ENCODE data around the gene CELSR2. TPM values are rescaled to one million over a fixed set of nuclear protein-coding genes. Genes with fewer than 3 reads are reported as not detected.
A peak's percentile ranks its signal among the peaks of the same experiment; 100 is the strongest.

CELSR2 gene
- total and polyA plus RNA-seq, 4 donors = 1.4 to 7.9 (median 5.1) TPM

DNA sequence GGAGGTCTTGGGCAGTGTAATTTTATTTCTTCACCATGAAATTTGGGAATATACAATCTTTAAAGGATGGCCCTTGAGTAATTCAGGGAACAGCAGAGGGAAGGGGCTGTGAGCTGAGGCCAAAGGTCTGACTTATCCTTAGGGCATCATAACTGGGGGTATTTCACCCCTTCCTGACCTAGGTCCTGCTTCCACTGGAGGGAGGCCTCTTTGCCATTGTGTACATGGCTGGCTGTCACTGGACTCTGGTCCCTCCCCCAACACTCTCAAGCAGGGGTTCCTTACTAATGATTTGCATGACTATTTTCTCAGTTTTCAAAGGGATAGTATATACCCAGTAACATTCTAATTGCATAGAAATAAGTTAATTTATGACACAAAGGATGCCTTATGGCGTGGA is 40.8 kb downstream of the CELSR2 start:
- Histone ChIP-seq H3K9me3 (ENCODE audit: control insufficient read depth in 4 of 4, insufficient read depth in 3 of 4, low read length in 3 of 4) (no peaks in the 10 kb centered on the region), H3K27ac (ENCODE audit: low read depth in 1 of 2, low read length in 1 of 2) (no peak overlapping the region), H3K4me1 (ENCODE audit: control insufficient read depth in 5 of 5, insufficient read depth in 5 of 5, low read length in 5 of 5) (peaks cover 0 to 10% (median 2%) of the 10 kb centered on the region in 5 donors), H3K9ac (ENCODE audit: insufficient read depth in 1 of 2, low read length in 2 of 2) (no peak overlapping the region), H3K4me3 (no peak overlapping the region), H3K27me3 (ENCODE audit: control insufficient read depth in 3 of 3, insufficient read depth in 3 of 3, low read length in 2 of 3) (no peaks in the 10 kb centered on the region), H3K36me3 (ENCODE audit: control insufficient read depth in 4 of 4, insufficient read depth in 4 of 4, low read length in 4 of 4) (no peaks in the 10 kb centered on the region)
- 96 to 100% methylated on average over 1 of the region's 1 CpG for WGBS, 2 donors
- DNase-seq (no peak), ATAC-seq (ENCODE audit: insufficient read depth, low FRiP score) (no peak)
- TF ChIP-seq, protein P1, sequence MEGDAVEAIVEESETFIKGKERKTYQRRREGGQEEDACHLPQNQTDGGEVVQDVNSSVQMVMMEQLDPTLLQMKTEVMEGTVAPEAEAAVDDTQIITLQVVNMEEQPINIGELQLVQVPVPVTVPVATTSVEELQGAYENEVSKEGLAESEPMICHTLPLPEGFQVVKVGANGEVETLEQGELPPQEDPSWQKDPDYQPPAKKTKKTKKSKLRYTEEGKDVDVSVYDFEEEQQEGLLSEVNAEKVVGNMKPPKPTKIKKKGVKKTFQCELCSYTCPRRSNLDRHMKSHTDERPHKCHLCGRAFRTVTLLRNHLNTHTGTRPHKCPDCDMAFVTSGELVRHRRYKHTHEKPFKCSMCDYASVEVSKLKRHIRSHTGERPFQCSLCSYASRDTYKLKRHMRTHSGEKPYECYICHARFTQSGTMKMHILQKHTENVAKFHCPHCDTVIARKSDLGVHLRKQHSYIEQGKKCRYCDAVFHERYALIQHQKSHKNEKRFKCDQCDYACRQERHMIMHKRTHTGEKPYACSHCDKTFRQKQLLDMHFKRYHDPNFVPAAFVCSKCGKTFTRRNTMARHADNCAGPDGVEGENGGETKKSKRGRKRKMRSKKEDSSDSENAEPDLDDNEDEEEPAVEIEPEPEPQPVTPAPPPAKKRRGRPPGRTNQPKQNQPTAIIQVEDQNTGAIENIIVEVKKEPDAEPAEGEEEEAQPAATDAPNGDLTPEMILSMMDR (IDR thresholded peaks at IDR 0.05; ENCODE audit: control extremely low read depth, extremely low read depth) = no peak

DNA sequence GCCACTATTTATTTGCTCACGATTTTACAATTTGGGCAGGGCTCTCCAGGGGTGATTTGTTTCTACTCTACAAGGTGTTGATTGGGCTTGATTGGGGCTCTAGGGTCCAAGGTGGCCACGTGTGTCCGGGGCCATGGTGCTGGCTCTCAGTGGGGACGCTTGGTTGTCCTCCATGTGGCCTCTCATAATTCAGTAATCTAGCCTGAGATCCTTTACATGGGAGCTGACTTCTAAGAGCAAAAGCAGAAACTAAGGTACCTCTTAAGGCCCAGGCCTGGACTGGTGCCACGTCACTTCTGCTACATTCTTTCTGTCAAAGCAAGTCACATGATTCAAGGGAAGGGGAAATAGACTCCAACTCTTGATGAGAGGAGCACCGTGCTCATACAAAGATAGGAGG is 41.7 kb downstream of the CELSR2 start:
- H3K4me3 ChIP-seq = no peak overlapping the region
- H3K9me3 ChIP-seq (ENCODE audit: control insufficient read depth in 4 of 4, insufficient read depth in 3 of 4, low read length in 3 of 4) = no peaks in the 10 kb centered on the region
- peaks cover 0 to 10% (median 2%) of the 10 kb centered on the region in 5 donors for H3K4me1 ChIP-seq (ENCODE audit: control insufficient read depth in 5 of 5, insufficient read depth in 5 of 5, low read length in 5 of 5)
- no peaks in the 10 kb centered on the region for H3K36me3 ChIP-seq (ENCODE audit: control insufficient read depth in 4 of 4, insufficient read depth in 4 of 4, low read length in 4 of 4)
- TF ChIP-seq, protein P1 (IDR thresholded peaks at IDR 0.05; ENCODE audit: control extremely low read depth, extremely low read depth) = no peak
- DNase-seq (peak; percentile 39 to 71 (median 44)), ATAC-seq (ENCODE audit: insufficient read depth, low FRiP score) (no peak)
- H3K9ac ChIP-seq (ENCODE audit: insufficient read depth in 1 of 2, low read length in 2 of 2) = no peak overlapping the region
- H3K27me3 ChIP-seq (ENCODE audit: control insufficient read depth in 3 of 3, insufficient read depth in 3 of 3, low read length in 2 of 3) = no peaks in the 10 kb centered on the region
- peak overlapping the region in 1 of 2 donors; percentile 42 for H3K27ac ChIP-seq (ENCODE audit: low read depth in 1 of 2, low read length in 1 of 2)
- 55 to 59% methylated on average over 6 of the region's 6 CpGs for WGBS, 2 donors

DNA sequence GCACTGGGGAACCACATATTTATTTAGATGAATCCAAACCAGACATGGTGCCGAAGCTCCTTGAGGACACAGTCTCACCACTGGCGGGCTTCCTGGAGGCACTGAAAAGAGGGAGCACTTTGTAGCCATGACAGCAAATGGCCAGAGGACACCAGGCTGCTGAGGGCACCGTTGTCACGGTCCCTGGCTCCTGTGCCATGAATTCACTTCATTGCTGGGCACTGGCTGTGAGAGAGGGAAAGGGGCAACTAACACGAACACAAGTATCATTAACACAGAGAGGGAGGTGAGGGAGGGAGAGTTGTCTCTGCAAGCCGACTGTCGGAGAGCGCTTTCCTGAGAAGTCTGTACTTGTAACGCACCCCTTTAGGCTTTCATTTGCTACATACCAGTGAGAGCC is 43.0 kb downstream of the CELSR2 start:
- Histone ChIP-seq H3K27me3 (ENCODE audit: control insufficient read depth in 3 of 3, insufficient read depth in 3 of 3, low read length in 2 of 3) (no peaks in the 10 kb centered on the region), H3K27ac (ENCODE audit: low read depth in 1 of 2, low read length in 1 of 2) (no peak overlapping the region), H3K9me3 (ENCODE audit: control insufficient read depth in 4 of 4, insufficient read depth in 3 of 4, low read length in 3 of 4) (no peaks in the 10 kb centered on the region), H3K36me3 (ENCODE audit: control insufficient read depth in 4 of 4, insufficient read depth in 4 of 4, low read length in 4 of 4) (no peaks in the 10 kb centered on the region), H3K4me1 (ENCODE audit: control insufficient read depth in 5 of 5, insufficient read depth in 5 of 5, low read length in 5 of 5) (peaks cover 0 to 10% (median 2%) of the 10 kb centered on the region in 5 donors), H3K9ac (ENCODE audit: insufficient read depth in 1 of 2, low read length in 2 of 2) (no peak overlapping the region), H3K4me3 (no peak overlapping the region)
- DNase-seq (no peak), ATAC-seq (ENCODE audit: insufficient read depth, low FRiP score) (no peak)
- WGBS, 2 donors = 74 to 90% methylated on average over 9 of the region's 9 CpGs
- TF ChIP-seq, protein P1 (IDR thresholded peaks at IDR 0.05; ENCODE audit: control extremely low read depth, extremely low read depth) = no peak

DNA sequence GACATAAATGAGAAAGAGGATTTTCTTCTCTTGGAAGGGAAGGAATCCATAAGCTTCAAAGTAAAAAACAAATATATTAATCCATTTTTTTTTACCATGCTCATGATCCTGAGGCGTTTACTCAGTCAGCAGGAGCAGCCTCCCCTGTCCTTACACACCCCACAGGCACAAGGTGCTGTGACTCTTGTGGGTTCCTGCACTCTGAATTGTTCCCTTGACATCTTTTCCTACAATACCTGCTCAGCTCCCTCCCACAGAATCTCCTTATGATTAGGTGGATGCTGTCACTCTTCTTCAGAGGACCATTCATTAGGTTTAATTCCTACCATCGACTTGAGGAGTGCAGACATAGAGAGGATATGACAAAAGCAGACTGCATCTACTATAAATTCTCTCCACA is 43.7 kb downstream of the CELSR2 start:
- Histone ChIP-seq H3K4me1 (ENCODE audit: control insufficient read depth in 5 of 5, insufficient read depth in 5 of 5, low read length in 5 of 5) (peaks cover 0 to 16% (median 4%) of the 10 kb centered on the region in 5 donors), H3K36me3 (ENCODE audit: control insufficient read depth in 4 of 4, insufficient read depth in 4 of 4, low read length in 4 of 4) (no peaks in the 10 kb centered on the region), H3K4me3 (no peak overlapping the region), H3K9me3 (ENCODE audit: control insufficient read depth in 4 of 4, insufficient read depth in 3 of 4, low read length in 3 of 4) (no peaks in the 10 kb centered on the region), H3K9ac (ENCODE audit: insufficient read depth in 1 of 2, low read length in 2 of 2) (no peak overlapping the region), H3K27ac (ENCODE audit: low read depth in 1 of 2, low read length in 1 of 2) (no peak overlapping the region), H3K27me3 (ENCODE audit: control insufficient read depth in 3 of 3, insufficient read depth in 3 of 3, low read length in 2 of 3) (no peaks in the 10 kb centered on the region)
- TF ChIP-seq, protein P1 (IDR thresholded peaks at IDR 0.05; ENCODE audit: control extremely low read depth, extremely low read depth) = no peak
- 65 to 82% methylated on average over 2 of the region's 2 CpGs for WGBS, 2 donors
- DNase-seq = no peak
- ATAC-seq (ENCODE audit: insufficient read depth, low FRiP score) = no peak
